Kidney epithelial cell (primary cell): Measurements from ENCODE around the gene TEX26. TPM values are rescaled to one million over a fixed set of nuclear protein-coding genes. Genes with fewer than 3 reads are reported as not detected.

Experiments
- DNase-seq: peaks from one replicate; pipeline ENCODE4 v3.0.0-alpha.2; 2010; ENCODE audit warnings: low read depth
- H3K27me3 ChIP-seq: 2 replicates; pipeline ENCODE4 v1.6.0; 2011; ENCODE audit warnings: low read length; ENCODE audit not compliant: control insufficient read depth, insufficient read depth
- H3K36me3 ChIP-seq: 2 replicates; pipeline ENCODE4 v1.5.1; 2011; ENCODE audit warnings: low read length; ENCODE audit not compliant: control insufficient read depth, insufficient read depth
- H3K4me3 ChIP-seq: 2 replicates; pipeline ENCODE4 v1.5.1; 2011; ENCODE audit warnings: low read depth, mild to moderate bottlenecking, control low read depth, low read length
- total RNA-seq: library from RNA; depleted of rRNA; stranded (reverse); fragments of >200 nt; gene quantifications from 2 replicates; pipeline ENCODE4 v1.2.3, GENCODE V29; 2015
- TF ChIP-seq, protein P1 (sequence below): IDR thresholded peaks from 2 replicates; pipeline ENCODE4 v1.5.1; 2011; ENCODE audit warnings: mild to moderate bottlenecking, moderate library complexity, low read length, control low read depth, inconsistent platforms; ENCODE audit not compliant: insufficient read depth, poor library complexity, severe bottlenecking

The TEX26 gene
- total RNA-seq, 1 donor from 2014 or later: not detected

DNA sequence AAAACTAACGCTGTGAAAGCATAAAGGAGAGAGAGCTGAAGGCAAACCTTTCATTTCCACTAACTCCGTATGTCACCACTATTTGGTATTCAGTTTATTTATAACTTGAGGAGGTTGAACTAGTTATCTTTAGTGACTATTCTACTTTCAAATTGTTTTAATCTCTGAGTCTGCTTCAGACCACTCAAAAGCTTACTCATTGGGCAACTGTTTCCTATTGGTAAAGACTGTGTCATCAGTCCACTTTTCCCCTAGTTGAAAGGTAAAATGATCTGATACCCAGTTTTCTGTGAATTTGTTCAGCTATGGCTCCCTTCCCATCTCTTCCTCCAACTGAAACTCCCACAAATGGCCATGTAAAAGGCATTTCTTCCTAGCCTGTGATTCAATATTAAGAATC is 39.1 kb downstream of the TEX26 start:
- H3K36me3 ChIP-seq: no peaks in the 10 kb centered on the region
- no peak overlapping the region for H3K4me3 ChIP-seq
- TF ChIP-seq, protein P1, sequence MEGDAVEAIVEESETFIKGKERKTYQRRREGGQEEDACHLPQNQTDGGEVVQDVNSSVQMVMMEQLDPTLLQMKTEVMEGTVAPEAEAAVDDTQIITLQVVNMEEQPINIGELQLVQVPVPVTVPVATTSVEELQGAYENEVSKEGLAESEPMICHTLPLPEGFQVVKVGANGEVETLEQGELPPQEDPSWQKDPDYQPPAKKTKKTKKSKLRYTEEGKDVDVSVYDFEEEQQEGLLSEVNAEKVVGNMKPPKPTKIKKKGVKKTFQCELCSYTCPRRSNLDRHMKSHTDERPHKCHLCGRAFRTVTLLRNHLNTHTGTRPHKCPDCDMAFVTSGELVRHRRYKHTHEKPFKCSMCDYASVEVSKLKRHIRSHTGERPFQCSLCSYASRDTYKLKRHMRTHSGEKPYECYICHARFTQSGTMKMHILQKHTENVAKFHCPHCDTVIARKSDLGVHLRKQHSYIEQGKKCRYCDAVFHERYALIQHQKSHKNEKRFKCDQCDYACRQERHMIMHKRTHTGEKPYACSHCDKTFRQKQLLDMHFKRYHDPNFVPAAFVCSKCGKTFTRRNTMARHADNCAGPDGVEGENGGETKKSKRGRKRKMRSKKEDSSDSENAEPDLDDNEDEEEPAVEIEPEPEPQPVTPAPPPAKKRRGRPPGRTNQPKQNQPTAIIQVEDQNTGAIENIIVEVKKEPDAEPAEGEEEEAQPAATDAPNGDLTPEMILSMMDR: no peak
- DNase-seq: no peak
- H3K27me3 ChIP-seq: no peaks in the 10 kb centered on the region

- TF ChIP-seq, protein P1: no peak
- no peaks in the 10 kb centered on the region for H3K27me3 ChIP-seq
- DNase-seq: no peak
- no peaks in the 10 kb centered on the region for H3K36me3 ChIP-seq
- H3K4me3 ChIP-seq: no peak overlapping the region
Observed at GRCh38 chr13:30972888-30973377, 40.5 kb downstream of the TEX26 start.

GRCh38 chr13:30974350-30974749 is 41.9 kb downstream of the TEX26 start:
- Histone ChIP-seq H3K36me3 (no peaks in the 10 kb centered on the region), H3K27me3 (no peaks in the 10 kb centered on the region), H3K4me3 (no peak overlapping the region)
- no peak for DNase-seq
- TF ChIP-seq, protein P1: no peak

GRCh38 chr13:30976025-30976424 is 43.6 kb downstream of the TEX26 start:
- TF ChIP-seq, protein P1: no peak
- no peak for DNase-seq
- Histone ChIP-seq H3K27me3 (no peaks in the 10 kb centered on the region), H3K4me3 (no peak overlapping the region), H3K36me3 (no peaks in the 10 kb centered on the region)

- H3K36me3 ChIP-seq: no peaks in the 10 kb centered on the region
- TF ChIP-seq, protein P1: peak; percentile 53
- no peak overlapping the region for H3K4me3 ChIP-seq
- H3K27me3 ChIP-seq: no peaks in the 10 kb centered on the region
- DNase-seq: no peak
Observed at GRCh38 chr13:30978981-30979956, 46.8 kb downstream of the TEX26 start.
